Panc1 (cell line): ENCODE results near the gene CCM2.

Source experiments
- CTCF ChIP-seq: fragments of 450-650 bp; IDR thresholded peaks from 2 replicates; pipeline ENCODE4 v1.5.1; 2017; ENCODE audit warnings: mild to moderate bottlenecking
- POLR2AphosphoS5 ChIP-seq: IDR thresholded peaks from 2 replicates; pipeline ENCODE4 v1.6.1; 2012; ENCODE audit warnings: mild to moderate bottlenecking, low read depth, low read length, moderate library complexity
- TCF7L2 ChIP-seq: IDR thresholded peaks from 2 replicates; pipeline ENCODE4 v1.6.1; 2011; ENCODE audit warnings: mild to moderate bottlenecking, low read depth, low read length, inconsistent platforms

GRCh38 chr7:45105588-45106188, 105.7 kb downstream of the CCM2 start:
- no peak for TF ChIP-seq CTCF
- no peak for TF ChIP-seq POLR2AphosphoS5
- TF ChIP-seq TCF7L2, result no peak
